Brain pericyte (primary cell): ENCODE data around the gene PIGT.

Experiments used
- DNase-seq: peaks from one replicate; pipeline ENCODE4 v3.0.0-alpha.2; 2012; ENCODE audit warnings: low read depth, low spot score

PIGT gene

GRCh38 chr20:45400346-45401031, 15.5 kb upstream of the PIGT start:
- no peak for DNase-seq

- DNase-seq = no peak
Measured at GRCh38 chr20:45402946-45403345, 13.0 kb upstream of the PIGT start.

DNA sequence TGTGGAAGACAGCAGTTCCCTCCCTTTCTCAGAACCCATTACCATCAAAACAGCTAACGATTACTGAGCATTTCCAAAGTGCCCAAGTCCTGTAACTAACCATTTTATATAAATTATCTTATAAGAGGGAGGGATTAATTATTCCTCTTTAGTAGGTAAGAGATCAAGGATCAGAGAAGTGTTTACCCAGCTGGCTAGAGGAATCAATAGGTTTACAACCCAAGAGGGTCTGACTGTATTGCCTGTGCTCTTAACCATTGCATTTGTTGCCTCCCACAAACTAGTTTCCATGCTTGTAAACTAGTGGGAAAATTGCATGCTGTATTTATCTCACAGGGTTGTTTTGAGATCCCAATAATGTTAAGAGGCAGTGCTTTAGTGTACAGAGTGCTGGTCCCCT, 11.5 kb upstream of the PIGT start:
- no peak for DNase-seq

- DNase-seq = no peak
Measured at GRCh38 chr20:45405571-45406259, 10.2 kb upstream of the PIGT start.

- DNase-seq = no peak
Measured at GRCh38 chr20:45406260-45407066, 9.5 kb upstream of the PIGT start.

DNA sequence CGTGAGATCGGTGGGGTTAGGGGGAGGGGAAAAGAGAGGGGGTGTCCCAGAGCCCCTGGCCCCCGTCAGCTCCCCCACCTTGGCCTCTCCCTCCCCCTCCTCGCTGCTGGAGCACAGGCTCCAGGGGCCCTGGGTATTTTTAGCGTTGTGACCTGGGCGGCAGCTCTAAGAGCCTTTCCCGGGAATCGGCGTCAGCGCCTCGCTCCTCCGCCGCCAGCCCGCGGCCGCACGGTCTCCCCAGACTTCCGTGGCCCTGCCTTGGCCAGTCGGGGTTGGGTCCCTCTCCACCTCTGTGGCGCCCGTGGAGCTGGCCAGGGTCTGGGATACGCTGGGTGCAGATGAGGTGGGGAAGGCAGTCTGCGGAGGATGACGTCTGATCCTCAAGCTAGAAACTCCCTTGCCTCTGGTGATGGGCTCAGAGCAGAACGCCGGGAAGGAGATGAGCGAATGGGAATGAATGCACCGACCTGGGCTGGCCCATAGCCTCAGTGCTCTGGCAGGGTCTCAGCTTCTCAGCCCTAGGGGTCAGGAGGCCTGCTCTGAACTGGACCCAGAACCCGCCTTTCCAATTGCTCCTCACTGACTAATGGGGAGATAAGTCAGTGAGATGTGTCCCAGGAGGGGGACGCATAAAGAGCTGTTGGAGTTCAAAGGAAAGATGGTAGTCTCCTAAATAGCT, 8.7 kb upstream of the PIGT start:
- DNase-seq = no peak

- DNase-seq = no peak
Measured at GRCh38 chr20:45407783-45408645, 7.9 kb upstream of the PIGT start, which contains the start of gene DBNDD2. TSS of gene DBNDD2 (plus strand) at chr20:45408289. CDS start at chr20:45408468, 179 bp downstream.

GRCh38 chr20:45408646-45409213, 7.2 kb upstream of the PIGT start:
- no peak for DNase-seq

DNA sequence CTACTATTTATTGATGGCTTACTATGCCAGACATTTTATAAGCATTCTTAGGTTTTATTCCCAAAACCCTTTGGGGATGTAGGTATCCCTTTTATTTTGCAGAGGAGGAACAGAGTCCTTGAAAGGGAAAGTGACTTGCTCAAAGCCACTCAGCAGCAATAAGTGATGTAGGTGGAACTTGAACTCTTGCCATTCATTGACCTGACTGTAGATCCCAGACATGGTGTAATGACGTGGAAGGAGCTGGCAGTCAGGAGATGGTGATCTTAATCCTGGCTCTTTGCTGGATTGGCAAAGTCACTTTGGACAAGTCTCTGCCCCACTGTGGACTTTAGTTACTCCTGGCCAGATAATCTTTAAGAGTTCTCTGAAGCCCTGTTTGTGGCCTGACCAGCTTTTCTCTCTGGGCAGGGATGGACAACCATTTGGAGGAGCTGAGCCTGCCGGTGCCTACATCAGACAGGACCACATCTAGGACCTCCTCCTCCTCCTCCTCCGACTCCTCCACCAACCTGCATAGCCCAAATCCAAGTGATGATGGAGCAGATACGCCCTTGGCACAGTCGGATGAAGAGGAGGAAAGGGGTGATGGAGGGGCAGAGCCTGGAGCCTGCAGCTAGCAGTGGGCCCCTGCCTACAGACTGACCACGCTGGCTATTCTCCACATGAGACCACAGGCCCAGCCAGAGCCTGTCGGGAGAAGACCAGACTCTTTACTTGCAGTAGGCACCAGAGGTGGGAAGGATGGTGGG, 6.2 kb upstream of the PIGT start:
- no peak for DNase-seq

DNA sequence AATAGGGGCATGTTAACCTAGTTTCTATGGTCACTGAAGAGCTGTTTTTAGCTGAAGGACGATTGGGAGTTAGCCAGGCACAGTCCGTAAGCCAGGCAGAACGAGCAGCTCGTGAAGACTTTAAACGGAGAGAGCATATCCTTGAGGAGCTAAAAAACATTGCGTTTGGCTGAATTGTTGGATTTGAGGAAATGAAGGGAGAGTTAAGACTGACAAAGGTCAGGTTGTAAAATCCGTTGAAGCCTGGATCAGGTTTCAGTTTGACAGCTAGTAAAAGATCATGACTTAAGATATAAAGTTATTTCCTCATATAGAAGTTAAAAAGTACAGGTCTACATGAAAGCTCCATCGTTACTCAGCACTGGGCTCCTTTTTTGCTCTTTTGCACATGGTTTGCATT, 5.1 kb upstream of the PIGT start:
- no peak for DNase-seq

GRCh38 chr20:45412653-45413052, 3.3 kb upstream of the PIGT start:
- DNase-seq = no peak

DNA sequence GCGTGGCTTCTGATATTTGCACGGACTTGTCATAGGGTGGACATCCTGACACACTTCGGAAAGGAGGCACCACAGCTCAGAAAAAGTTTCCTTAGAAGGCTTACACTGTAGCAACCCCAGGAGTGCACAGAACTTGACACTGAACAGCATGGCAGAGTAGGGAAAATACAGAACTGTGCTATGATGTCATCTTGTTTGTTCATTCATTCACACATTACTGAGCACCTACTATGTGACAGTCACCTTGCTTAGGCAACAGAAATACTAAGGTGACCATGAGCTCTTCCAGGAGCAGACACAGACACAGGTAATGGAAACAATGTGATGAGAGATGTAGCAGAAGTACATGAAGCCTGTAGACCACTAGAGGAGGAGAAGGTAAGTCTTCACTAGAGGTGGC, 2.5 kb upstream of the PIGT start:
- DNase-seq = no peak

DNA sequence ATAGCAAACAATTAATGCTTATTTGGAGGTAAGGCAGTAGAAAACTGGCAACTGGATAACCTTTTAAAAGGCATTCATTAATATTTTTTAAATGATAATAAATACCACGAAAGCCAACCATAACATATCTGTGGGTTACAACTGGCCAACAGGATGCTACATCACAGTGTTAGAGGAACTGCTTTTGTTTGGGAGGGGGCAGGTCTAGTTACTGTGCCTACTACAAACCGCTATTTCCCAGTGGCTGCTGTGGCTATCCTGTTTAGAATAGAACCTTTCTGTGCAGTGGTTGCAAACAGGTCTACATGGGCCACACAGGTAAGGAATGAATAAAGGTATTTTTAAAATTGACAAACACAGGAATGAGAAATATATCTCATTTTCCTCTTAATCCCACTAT, 976 bp downstream of the PIGT start:
- DNase-seq = no peak

DNA sequence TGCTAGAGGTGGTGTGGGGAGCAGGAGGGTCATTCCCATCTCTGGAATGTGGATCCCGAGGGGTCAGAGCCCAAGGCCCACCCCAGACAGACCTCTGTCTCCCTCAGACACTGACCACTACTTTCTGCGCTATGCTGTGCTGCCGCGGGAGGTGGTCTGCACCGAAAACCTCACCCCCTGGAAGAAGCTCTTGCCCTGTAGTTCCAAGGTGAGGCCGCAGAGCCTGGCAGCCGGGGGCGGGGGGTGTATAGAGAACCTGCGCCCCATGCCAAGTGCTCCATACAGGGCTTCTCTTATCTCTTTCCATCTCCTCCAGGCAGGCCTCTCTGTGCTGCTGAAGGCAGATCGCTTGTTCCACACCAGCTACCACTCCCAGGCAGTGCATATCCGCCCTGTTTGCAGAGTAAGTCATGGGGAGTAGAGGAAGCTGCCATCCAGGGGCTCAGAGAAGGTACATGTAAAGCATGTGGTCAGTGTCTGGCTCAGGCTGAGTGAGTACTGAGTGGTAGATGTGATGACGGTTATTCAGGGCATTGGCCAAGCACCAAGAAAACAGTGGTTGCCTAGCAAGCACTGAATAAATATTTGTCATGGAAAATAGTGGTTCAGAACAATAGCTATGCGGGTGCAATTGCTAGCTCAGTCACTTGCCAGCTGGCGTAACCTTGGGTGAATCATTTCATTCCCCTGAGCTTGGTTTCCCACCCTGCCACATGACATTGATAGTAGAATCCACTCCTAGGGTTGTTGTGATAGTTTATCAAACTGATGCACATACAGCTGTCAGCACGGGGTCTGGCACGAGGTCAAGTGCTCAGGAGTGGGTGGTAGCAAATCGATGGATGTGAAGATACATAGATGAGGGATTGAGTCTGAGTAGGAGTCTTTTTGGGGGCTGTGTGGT, 3.5 kb downstream of the PIGT start:
- DNase-seq = peak; percentile 49

DNA sequence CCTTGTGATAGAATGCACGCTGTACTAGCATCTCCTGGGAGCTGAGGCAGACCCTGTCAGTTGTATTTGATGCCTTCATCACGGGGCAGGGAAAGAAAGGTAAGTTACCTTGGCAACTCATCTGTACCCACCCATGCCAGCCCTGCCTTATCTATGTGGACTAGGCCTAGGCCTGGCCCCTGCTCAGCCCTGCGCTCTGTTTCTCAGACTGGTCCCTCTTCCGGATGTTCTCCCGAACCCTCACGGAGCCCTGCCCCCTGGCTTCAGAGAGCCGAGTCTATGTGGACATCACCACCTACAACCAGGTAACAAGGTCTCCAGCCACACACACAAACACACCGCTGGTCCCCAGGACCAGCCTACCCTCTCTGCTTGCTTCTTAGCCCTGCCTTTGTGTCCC, 4.2 kb downstream of the PIGT start:
- DNase-seq = no peak

GRCh38 chr20:45423700-45424099, 7.8 kb downstream of the PIGT start:
- DNase-seq = no peak

GRCh38 chr20:45425561-45425960, 9.6 kb downstream of the PIGT start:
- no peak for DNase-seq

DNA sequence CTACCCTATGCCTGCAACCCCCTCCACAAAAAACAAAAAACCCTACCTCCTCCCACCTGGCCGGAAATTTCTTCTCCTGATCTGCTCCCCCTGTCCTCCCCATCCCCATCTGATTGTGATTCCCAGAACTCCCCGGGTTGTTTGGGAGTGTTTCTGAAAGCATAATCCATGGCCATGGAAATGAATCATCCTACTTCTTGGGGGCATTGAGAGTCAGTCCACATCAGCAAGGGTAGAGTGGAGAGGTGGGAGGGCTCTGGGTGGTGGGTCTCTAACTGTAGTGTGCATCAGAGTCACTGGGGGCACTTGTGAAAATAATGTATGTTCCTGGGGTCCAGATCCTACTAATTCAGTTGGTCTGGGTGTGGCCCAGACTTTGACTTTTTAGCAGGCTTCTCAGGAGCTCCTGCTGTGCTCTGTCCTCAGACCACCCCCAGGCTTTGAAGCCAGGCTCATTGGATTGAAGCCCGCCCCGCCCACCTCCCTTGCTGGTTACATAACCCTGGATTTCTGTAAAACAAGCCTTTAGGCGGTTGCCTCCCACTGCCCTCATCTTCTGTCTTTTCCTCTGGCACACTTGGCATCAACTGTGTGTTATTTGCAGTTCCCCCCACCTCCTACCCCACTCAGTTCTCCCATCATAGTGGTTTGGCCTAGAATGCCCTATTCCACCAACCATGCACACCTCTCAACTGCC, 10.5 kb downstream of the PIGT start:
- no peak for DNase-seq
